ENCODE measurements around the gene USP49. TPM values are rescaled to one million over a fixed set of nuclear protein-coding genes. Genes with fewer than 3 reads are reported as not detected.
A peak's percentile ranks its signal among the peaks of the same experiment; 100 is the strongest.

USP49 gene
- total and polyA plus RNA-seq, 2 of the 13 experiments (the other 11 are each of a cell fraction or from before 2014, with no cell fraction given): 2.9 to 4.3 TPM

- no peak for TF ChIP-seq RARG (CRISPR knock-in tag; IDR thresholded peaks at IDR 0.05; ENCODE audit: low read depth)
- TF ChIP-seq MEF2D (CRISPR knock-in tag; IDR thresholded peaks at IDR 0.05): 0 out of 2 replicates have a peak, but pooled peaks have one; percentile 30
- TF ChIP-seq ATRX (CRISPR knock-in tag; IDR thresholded peaks at IDR 0.05; ENCODE audit: borderline replicate concordance): no peak
- TF ChIP-seq SPEN (CRISPR knock-in tag; IDR thresholded peaks at IDR 0.05; ENCODE audit: low read depth): peak; percentile 89; the same call in 1 of the 2 replicates
- no peak for TF ChIP-seq PBX3 (CRISPR knock-in tag; IDR thresholded peaks at IDR 0.05; ENCODE audit: borderline replicate concordance)
- TF ChIP-seq, protein P1, sequence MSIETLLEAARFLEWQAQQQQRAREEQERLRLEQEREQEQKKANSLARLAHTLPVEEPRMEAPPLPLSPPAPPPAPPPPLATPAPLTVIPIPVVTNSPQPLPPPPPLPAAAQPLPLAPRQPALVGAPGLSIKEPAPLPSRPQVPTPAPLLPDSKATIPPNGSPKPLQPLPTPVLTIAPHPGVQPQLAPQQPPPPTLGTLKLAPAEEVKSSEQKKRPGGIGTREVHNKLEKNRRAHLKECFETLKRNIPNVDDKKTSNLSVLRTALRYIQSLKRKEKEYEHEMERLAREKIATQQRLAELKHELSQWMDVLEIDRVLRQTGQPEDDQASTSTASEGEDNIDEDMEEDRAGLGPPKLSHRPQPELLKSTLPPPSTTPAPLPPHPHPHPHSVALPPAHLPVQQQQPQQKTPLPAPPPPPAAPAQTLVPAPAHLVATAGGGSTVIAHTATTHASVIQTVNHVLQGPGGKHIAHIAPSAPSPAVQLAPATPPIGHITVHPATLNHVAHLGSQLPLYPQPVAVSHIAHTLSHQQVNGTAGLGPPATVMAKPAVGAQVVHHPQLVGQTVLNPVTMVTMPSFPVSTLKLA (IDR thresholded peaks at IDR 0.05): no peak
- TF ChIP-seq, protein P2, sequence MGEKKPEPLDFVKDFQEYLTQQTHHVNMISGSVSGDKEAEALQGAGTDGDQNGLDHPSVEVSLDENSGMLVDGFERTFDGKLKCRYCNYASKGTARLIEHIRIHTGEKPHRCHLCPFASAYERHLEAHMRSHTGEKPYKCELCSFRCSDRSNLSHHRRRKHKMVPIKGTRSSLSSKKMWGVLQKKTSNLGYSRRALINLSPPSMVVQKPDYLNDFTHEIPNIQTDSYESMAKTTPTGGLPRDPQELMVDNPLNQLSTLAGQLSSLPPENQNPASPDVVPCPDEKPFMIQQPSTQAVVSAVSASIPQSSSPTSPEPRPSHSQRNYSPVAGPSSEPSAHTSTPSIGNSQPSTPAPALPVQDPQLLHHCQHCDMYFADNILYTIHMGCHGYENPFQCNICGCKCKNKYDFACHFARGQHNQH (CRISPR knock-in tag; IDR thresholded peaks at IDR 0.05): no peak
- TF ChIP-seq ZNF33A (CRISPR knock-in tag; IDR thresholded peaks at IDR 0.05; ENCODE audit: borderline replicate concordance): no peak
- TF ChIP-seq, protein P3, sequence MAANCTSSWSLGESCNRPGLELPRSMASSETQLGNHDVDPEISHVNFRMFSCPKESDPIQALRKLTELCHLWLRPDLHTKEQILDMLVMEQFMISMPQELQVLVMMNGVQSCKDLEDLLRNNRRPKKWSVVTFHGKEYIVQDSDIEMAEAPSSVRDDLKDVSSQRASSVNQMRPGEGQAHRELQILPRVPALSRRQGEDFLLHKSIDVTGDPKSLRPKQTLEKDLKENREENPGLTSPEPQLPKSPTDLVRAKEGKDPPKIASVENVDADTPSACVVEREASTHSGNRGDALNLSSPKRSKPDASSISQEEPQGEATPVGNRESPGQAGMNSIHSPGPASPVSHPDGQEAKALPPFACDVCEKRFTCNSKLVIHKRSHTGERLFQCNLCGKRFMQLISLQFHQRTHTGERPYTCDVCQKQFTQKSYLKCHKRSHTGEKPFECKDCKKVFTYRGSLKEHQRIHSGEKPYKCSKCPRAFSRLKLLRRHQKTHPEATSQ (CRISPR knock-in tag; IDR thresholded peaks at IDR 0.05; ENCODE audit: borderline replicate concordance): peak; percentile 85
- TF ChIP-seq ZNF318 (CRISPR knock-in tag; IDR thresholded peaks at IDR 0.05): no peak; the same call in 1 of the 2 replicates
- peak; percentile 7; the same call in 1 of the 2 replicates for TF ChIP-seq SRY (CRISPR knock-in tag; IDR thresholded peaks at IDR 0.05)
- TF ChIP-seq, protein P4, sequence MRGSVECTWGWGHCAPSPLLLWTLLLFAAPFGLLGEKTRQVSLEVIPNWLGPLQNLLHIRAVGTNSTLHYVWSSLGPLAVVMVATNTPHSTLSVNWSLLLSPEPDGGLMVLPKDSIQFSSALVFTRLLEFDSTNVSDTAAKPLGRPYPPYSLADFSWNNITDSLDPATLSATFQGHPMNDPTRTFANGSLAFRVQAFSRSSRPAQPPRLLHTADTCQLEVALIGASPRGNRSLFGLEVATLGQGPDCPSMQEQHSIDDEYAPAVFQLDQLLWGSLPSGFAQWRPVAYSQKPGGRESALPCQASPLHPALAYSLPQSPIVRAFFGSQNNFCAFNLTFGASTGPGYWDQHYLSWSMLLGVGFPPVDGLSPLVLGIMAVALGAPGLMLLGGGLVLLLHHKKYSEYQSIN (CRISPR knock-in tag; IDR thresholded peaks at IDR 0.05; ENCODE audit: borderline replicate concordance): no peak
Measured at GRCh38 chr6:41786451-41787218, 108.5 kb downstream of the USP49 start (continued).
